Peyer's patch (tissue), 4 donors: Measurements from ENCODE around the gene C6orf163. TPM values are rescaled to one million over a fixed set of nuclear protein-coding genes. Genes with fewer than 3 reads are reported as not detected.

ENCODE experiments used
- DNase-seq, 3 donors: peaks; one replicate each; pipeline ENCODE4 v3.0.0-alpha.2; 2017 to 2019
- H3K27ac ChIP-seq, 4 donors: fragments of 200-600 bp; sonication (generic); one replicate each; pipeline ENCODE4 v1.5.1; 2016 to 2019
- H3K27me3 ChIP-seq, 2 donors: fragments of 200-600 bp; sonication (generic); one replicate each; pipeline ENCODE4 v1.5.1; 2019
- H3K36me3 ChIP-seq, 3 donors: fragments of 200-600 bp; sonication (generic); one replicate each; pipeline ENCODE4 v1.5.1; 2016 to 2019
- H3K4me1 ChIP-seq, 4 donors: fragments of 200-600 bp; sonication (generic); one replicate each; pipeline ENCODE4 v1.5.1; 2016 to 2019
- H3K4me3 ChIP-seq, 4 donors: fragments of 200-600 bp; sonication (generic); 1 replicate in 3 of 4; 2 replicates in 1 of 4; pipeline ENCODE4 v1.5.1; 2016 to 2019; ENCODE audit warnings: mild to moderate bottlenecking in 1 of 4
- H3K9me3 ChIP-seq, 4 donors: fragments of 200-600 bp; sonication (generic); one replicate each; pipeline ENCODE4 v1.5.1; 2016 to 2019; ENCODE audit warnings: mild to moderate bottlenecking in 1 of 4
- POLR2A ChIP-seq, 2 donors: fragments of 450-650 bp; IDR thresholded peaks; one replicate each; pipeline ENCODE4 v1.5.1; 2017; ENCODE audit warnings: antibody characterized with exemption in 2 of 2, mild to moderate bottlenecking in 2 of 2, moderate library complexity in 2 of 2
- total RNA-seq, 4 donors: library from RNA; depleted of rRNA; stranded (reverse); fragments of >200 nt; gene quantifications; one replicate each; pipeline ENCODE4 v1.1.0, GENCODE V29; 2016
- TF ChIP-seq, protein P1 (sequence below), 6 experiments: fragments of 450-650 bp in 4 of 6; fragments of 200-600 bp in 2 of 6; sonication (generic) in 1 of 6; IDR thresholded peaks; one replicate each; pipeline ENCODE4 v1.5.1; 2017 to 2019; ENCODE audit warnings: antibody characterized with exemption in 6 of 6, mild to moderate bottlenecking in 3 of 6, moderate library complexity in 1 of 6

C6orf163 gene
- total RNA-seq, 4 donors from 2014 or later: 5.4 to 13.2 (median 7.4) TPM

DNA sequence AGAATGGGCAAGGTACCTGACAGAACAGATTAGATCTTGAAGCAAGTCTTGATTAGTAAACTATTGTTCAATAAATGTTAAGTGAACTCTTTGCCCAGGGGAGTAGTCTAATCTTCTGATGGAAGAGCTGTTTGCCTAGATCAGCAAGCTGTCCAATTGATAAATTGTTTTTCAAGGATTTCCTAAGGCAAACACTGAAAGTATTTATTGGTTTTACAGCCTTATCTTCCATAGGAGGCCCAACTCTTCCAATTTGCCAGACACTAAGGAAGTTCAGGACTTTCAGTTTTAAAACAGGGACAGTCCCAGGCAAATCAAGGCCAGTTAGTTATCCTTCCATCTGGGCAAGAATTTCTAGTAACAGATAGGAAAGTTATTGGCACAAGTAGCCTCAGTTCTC lies 1.8 kb upstream of the C6orf163 start:
- Histone ChIP-seq H3K4me3 (no peak overlapping the region), H3K9me3 (no peaks in the 10 kb centered on the region), H3K27me3 (no peaks in the 10 kb centered on the region), H3K27ac (no peak overlapping the region), H3K36me3 (no peaks in the 10 kb centered on the region), H3K4me1 (no peaks in the 10 kb centered on the region)
- TF ChIP-seq, protein P1, sequence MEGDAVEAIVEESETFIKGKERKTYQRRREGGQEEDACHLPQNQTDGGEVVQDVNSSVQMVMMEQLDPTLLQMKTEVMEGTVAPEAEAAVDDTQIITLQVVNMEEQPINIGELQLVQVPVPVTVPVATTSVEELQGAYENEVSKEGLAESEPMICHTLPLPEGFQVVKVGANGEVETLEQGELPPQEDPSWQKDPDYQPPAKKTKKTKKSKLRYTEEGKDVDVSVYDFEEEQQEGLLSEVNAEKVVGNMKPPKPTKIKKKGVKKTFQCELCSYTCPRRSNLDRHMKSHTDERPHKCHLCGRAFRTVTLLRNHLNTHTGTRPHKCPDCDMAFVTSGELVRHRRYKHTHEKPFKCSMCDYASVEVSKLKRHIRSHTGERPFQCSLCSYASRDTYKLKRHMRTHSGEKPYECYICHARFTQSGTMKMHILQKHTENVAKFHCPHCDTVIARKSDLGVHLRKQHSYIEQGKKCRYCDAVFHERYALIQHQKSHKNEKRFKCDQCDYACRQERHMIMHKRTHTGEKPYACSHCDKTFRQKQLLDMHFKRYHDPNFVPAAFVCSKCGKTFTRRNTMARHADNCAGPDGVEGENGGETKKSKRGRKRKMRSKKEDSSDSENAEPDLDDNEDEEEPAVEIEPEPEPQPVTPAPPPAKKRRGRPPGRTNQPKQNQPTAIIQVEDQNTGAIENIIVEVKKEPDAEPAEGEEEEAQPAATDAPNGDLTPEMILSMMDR (IDR thresholded peaks at IDR 0.05): no peak
- no peak for TF ChIP-seq POLR2A (IDR thresholded peaks at IDR 0.05)
- no peak for DNase-seq

GRCh38 chr6:87346700-87347099 lies 2.1 kb downstream of the C6orf163 start:
- Histone ChIP-seq H3K27me3 (no peaks in the 10 kb centered on the region), H3K27ac (no peak overlapping the region), H3K9me3 (no peaks in the 10 kb centered on the region), H3K4me1 (no peaks in the 10 kb centered on the region), H3K36me3 (no peaks in the 10 kb centered on the region), H3K4me3 (no peak overlapping the region)
- no peak for DNase-seq
- TF ChIP-seq, protein P1 (IDR thresholded peaks at IDR 0.05): no peak
- no peak for TF ChIP-seq POLR2A (IDR thresholded peaks at IDR 0.05)

- TF ChIP-seq POLR2A (IDR thresholded peaks at IDR 0.05): no peak
- TF ChIP-seq, protein P1 (IDR thresholded peaks at IDR 0.05): no peak
- no peak overlapping the region for H3K4me3 ChIP-seq
- no peaks in the 10 kb centered on the region for H3K27me3 ChIP-seq
- no peaks in the 10 kb centered on the region for H3K36me3 ChIP-seq
- DNase-seq: no peak
- no peaks in the 10 kb centered on the region for H3K4me1 ChIP-seq
- H3K9me3 ChIP-seq: no peaks in the 10 kb centered on the region
- no peak overlapping the region for H3K27ac ChIP-seq
Measured at GRCh38 chr6:87349896-87350295, 5.3 kb downstream of the C6orf163 start.

- no peaks in the 10 kb centered on the region for H3K36me3 ChIP-seq
- H3K9me3 ChIP-seq: no peaks in the 10 kb centered on the region
- DNase-seq: no peak
- TF ChIP-seq POLR2A (IDR thresholded peaks at IDR 0.05): no peak
- TF ChIP-seq, protein P1 (IDR thresholded peaks at IDR 0.05): no peak
- no peaks in the 10 kb centered on the region for H3K27me3 ChIP-seq
- H3K4me1 ChIP-seq: no peaks in the 10 kb centered on the region
- no peak overlapping the region for H3K27ac ChIP-seq
- no peak overlapping the region for H3K4me3 ChIP-seq
Measured at GRCh38 chr6:87350516-87350915, 5.9 kb downstream of the C6orf163 start.

GRCh38 chr6:87351583-87351982 lies 7.0 kb downstream of the C6orf163 start:
- TF ChIP-seq, protein P1 (IDR thresholded peaks at IDR 0.05): no peak
- no peak for TF ChIP-seq POLR2A (IDR thresholded peaks at IDR 0.05)
- H3K36me3 ChIP-seq: no peaks in the 10 kb centered on the region
- DNase-seq: no peak
- no peaks in the 10 kb centered on the region for H3K9me3 ChIP-seq
- H3K4me3 ChIP-seq: no peak overlapping the region
- H3K4me1 ChIP-seq: no peaks in the 10 kb centered on the region
- no peaks in the 10 kb centered on the region for H3K27me3 ChIP-seq
- no peak overlapping the region for H3K27ac ChIP-seq

DNA sequence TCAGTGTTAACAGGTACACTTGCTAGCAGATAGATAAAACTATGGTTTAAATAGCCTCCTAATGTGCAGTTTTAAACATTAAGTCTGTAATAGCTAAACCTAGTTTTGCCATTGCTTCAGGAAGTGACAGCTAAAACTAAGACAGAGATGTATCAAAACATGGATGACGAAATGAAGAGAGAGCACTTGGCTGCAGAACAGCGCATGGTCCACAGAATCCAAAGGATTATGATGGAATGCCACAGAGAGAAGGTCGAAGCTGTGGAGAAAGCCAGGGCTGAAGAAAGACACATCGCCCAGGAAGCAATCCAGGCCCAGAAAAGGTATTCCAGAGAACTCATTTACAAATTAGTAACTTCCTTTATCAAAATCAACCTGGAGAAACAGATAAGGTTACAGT lies 11.6 kb downstream of the C6orf163 start:
- H3K27ac ChIP-seq: no peak overlapping the region
- DNase-seq: no peak
- no peak overlapping the region for H3K4me3 ChIP-seq
- H3K36me3 ChIP-seq: no peaks in the 10 kb centered on the region
- H3K4me1 ChIP-seq: no peaks in the 10 kb centered on the region
- TF ChIP-seq POLR2A (IDR thresholded peaks at IDR 0.05): no peak
- TF ChIP-seq, protein P1 (IDR thresholded peaks at IDR 0.05): no peak
- H3K9me3 ChIP-seq: no peaks in the 10 kb centered on the region
- H3K27me3 ChIP-seq: no peaks in the 10 kb centered on the region
